ENCODE measurements around the gene ST3GAL3. TPM values are rescaled to one million over a fixed set of nuclear protein-coding genes. Genes with fewer than 3 reads are reported as not detected.

The ST3GAL3 gene
- total RNA-seq, 1 experiment from 2014 or later = 8.3 TPM

DNA sequence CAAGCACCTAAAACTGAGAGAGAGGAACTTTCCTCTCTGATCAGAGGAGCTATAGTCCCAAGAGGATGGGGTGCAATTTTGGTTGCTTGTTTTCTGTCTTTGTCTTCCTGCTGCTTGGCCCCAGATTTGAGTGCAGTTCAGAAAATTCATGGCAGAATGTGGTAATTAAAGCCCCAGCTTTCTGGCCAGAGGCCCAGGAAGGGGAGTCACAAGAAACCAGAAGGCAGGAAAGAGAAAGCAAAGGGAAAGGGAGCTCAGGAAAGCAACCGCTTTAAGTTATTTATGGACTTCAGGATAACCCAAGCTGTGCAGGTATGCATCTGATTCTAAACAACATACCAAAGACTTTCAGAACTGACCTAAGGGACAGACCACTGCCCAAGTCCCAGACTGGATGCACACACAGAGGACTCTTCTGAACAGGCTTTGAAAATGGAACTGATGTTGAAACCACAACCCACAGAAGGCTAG, 88.8 kb downstream of the ST3GAL3 start:
- H3T11ph ChIP-seq (ENCODE audit: low read length) = no peak overlapping the region
- Mint-ChIP-seq H3K9me3 (no peaks in the 10 kb centered on the region), H3K36me3 (ENCODE audit: insufficient read depth in 1 of 3, low read depth in 3 of 3) (peaks cover 2 to 6% (median 3%) of the 10 kb centered on the region in 3 experiments; a peak in 3 of 7 replicates), H3K27me3 (ENCODE audit: low read depth) (no peaks in the 10 kb centered on the region), H3K4me1 (no peaks in the 10 kb centered on the region; a peak in 1 of 4 replicates), H3K27ac (no peak overlapping the region), H3K4me3 (no peak overlapping the region)
- H4K8ac ChIP-seq (replicated peaks; ENCODE audit: insufficient read length, low read depth, low read length) = no peak overlapping the region
- H3K18ac ChIP-seq (ENCODE audit: insufficient read length, low read depth, low read length) = no peak overlapping the region
- no peak for DNase-seq
- TF ChIP-seq, protein P1, sequence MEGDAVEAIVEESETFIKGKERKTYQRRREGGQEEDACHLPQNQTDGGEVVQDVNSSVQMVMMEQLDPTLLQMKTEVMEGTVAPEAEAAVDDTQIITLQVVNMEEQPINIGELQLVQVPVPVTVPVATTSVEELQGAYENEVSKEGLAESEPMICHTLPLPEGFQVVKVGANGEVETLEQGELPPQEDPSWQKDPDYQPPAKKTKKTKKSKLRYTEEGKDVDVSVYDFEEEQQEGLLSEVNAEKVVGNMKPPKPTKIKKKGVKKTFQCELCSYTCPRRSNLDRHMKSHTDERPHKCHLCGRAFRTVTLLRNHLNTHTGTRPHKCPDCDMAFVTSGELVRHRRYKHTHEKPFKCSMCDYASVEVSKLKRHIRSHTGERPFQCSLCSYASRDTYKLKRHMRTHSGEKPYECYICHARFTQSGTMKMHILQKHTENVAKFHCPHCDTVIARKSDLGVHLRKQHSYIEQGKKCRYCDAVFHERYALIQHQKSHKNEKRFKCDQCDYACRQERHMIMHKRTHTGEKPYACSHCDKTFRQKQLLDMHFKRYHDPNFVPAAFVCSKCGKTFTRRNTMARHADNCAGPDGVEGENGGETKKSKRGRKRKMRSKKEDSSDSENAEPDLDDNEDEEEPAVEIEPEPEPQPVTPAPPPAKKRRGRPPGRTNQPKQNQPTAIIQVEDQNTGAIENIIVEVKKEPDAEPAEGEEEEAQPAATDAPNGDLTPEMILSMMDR (conservative IDR thresholded peaks at IDR 0.05) = no peak
- no peak overlapping the region for H3K4me2 ChIP-seq (ENCODE audit: insufficient read depth, insufficient read length, low read length)
- no peak overlapping the region for H2BK120ac ChIP-seq (ENCODE audit: low read depth, low read length, poor library complexity, severe bottlenecking)
- no peak overlapping the region for H3K23ac ChIP-seq (ENCODE audit: insufficient read length, low read depth, low read length)
- H3K79me2 ChIP-seq (ENCODE audit: insufficient read depth, low read length) = no peaks in the 10 kb centered on the region
- no peak overlapping the region for H3K56ac ChIP-seq (ENCODE audit: insufficient read length, low read depth, low read length)
- no peaks in the 10 kb centered on the region for H3K4me1 ChIP-seq (ENCODE audit: insufficient read depth, low read length)
- H3K4ac ChIP-seq (ENCODE audit: low read depth, low read length) = no peak overlapping the region
- H3K9me3 ChIP-seq (ENCODE audit: control insufficient read depth, low read depth, low read length) = no peaks in the 10 kb centered on the region
- no peaks in the 10 kb centered on the region for H3K79me1 ChIP-seq (ENCODE audit: insufficient read depth, low read depth, low read length, poor library complexity, severe bottlenecking)
- 0 out of 2 replicates have a peak overlapping the region, but pooled peaks have one; percentile 39 for H3K14ac ChIP-seq (ENCODE audit: insufficient read depth, low read length)
- H2BK15ac ChIP-seq (ENCODE audit: low read depth, low read length) = no peak overlapping the region
- no peak overlapping the region for H2BK12ac ChIP-seq (ENCODE audit: insufficient read length, low read depth, low read length)
- H4K20me1 ChIP-seq (ENCODE audit: control insufficient read depth, insufficient read depth, insufficient read length) = no peaks in the 10 kb centered on the region
- H4K91ac ChIP-seq (ENCODE audit: insufficient read length, low read depth, low read length) = no peak overlapping the region
- H3K27me3 ChIP-seq (ENCODE audit: insufficient read depth, low read length) = no peaks in the 10 kb centered on the region
- no peak overlapping the region for H2AK5ac ChIP-seq (ENCODE audit: insufficient read length, low read length)
- H3K23me2 ChIP-seq (ENCODE audit: insufficient read length, low read depth, low read length, poor library complexity, severe bottlenecking) = no peaks in the 10 kb centered on the region
- no peak overlapping the region for H3K9ac ChIP-seq (ENCODE audit: extremely low read depth, insufficient read length, low read length)
- WGBS (ENCODE audit: extremely low coverage, insufficient read length, low lambda C conversion rate) = no CpG with 5 or more reads among the region's 1 CpG
- no peak overlapping the region for H3K27ac ChIP-seq (ENCODE audit: insufficient read length, low read depth, low read length)
- H2BK20ac ChIP-seq (ENCODE audit: low read depth, low read length, poor library complexity, severe bottlenecking) = no peak overlapping the region
- H2AFZ ChIP-seq (ENCODE audit: low read length) = no peak overlapping the region
- no peak overlapping the region for H2BK5ac ChIP-seq (ENCODE audit: insufficient read length, low read length)
- no peak overlapping the region for H4K5ac ChIP-seq (ENCODE audit: insufficient read length, low read depth, low read length)
